ENCODE results near the gene ANKLE1. TPM values are rescaled to one million over a fixed set of nuclear protein-coding genes. Genes with fewer than 3 reads are reported as not detected.

ANKLE1 gene
- polyA plus RNA-seq (2014; cell fraction: cytosol; rRNA removed), result 2.1 and 4.7 TPM in 2 replicates
- polyA plus RNA-seq (2014; cell fraction: nucleus; rRNA removed), result 12.0 and 17.3 TPM in 2 replicates

- no peak for DNase-seq (ENCODE audit: low spot score)
Measured at GRCh38 chr19:17281391-17282304, at the start of gene ANKLE1. ANKLE1 (plus strand) TSS chr19:17281901; CDS start chr19:17281921, 20 bp downstream.

GRCh38 chr19:17232258-17232657 is 49.4 kb upstream of the ANKLE1 start:
- DNase-seq (ENCODE audit: low spot score), result no peak

GRCh38 chr19:17234911-17235299 is 46.8 kb upstream of the ANKLE1 start:
- DNase-seq (ENCODE audit: low spot score), result no peak

GRCh38 chr19:17235300-17235970 is 46.3 kb upstream of the ANKLE1 start:
- DNase-seq (ENCODE audit: low spot score), result peak; percentile 64

- DNase-seq (ENCODE audit: low spot score), result no peak
Measured at GRCh38 chr19:17235971-17236777, 45.5 kb upstream of the ANKLE1 start.

- DNase-seq (ENCODE audit: low spot score), result no peak
Measured at GRCh38 chr19:17236811-17237543, 44.7 kb upstream of the ANKLE1 start.

- DNase-seq (ENCODE audit: low spot score), result no peak
Measured at GRCh38 chr19:17237747-17238706, 43.7 kb upstream of the ANKLE1 start.

- peak; percentile 67 for DNase-seq (ENCODE audit: low spot score)
Measured at GRCh38 chr19:17240062-17240752, 41.5 kb upstream of the ANKLE1 start.

- DNase-seq (ENCODE audit: low spot score), result no peak
Measured at GRCh38 chr19:17240826-17241399, 40.8 kb upstream of the ANKLE1 start.

- no peak for DNase-seq (ENCODE audit: low spot score)
Measured at GRCh38 chr19:17242431-17243208, 39.1 kb upstream of the ANKLE1 start.

GRCh38 chr19:17243211-17243829 is 38.4 kb upstream of the ANKLE1 start:
- DNase-seq (ENCODE audit: low spot score), result no peak

GRCh38 chr19:17243830-17244617 is 37.7 kb upstream of the ANKLE1 start:
- peak; percentile 69 for DNase-seq (ENCODE audit: low spot score)

GRCh38 chr19:17244618-17245534 is 36.8 kb upstream of the ANKLE1 start:
- no peak for DNase-seq (ENCODE audit: low spot score)

GRCh38 chr19:17245535-17245984 is 36.1 kb upstream of the ANKLE1 start, which contains the start of gene NR2F6:
NR2F6 (minus strand) TSS chr19:17245919; CDS start chr19:17245220, 699 bp downstream.
- no peak for DNase-seq (ENCODE audit: low spot score)

- no peak for DNase-seq (ENCODE audit: low spot score)
Measured at GRCh38 chr19:17246681-17247425, 34.8 kb upstream of the ANKLE1 start.
